ENCODE measurements around the gene SOX3. TPM values are rescaled to one million over a fixed set of nuclear protein-coding genes. Genes with fewer than 3 reads are reported as not detected.

The SOX3 gene
- total and polyA plus RNA-seq, 2 of the 8 experiments (the other 6 are each of a cell fraction or from before 2014, with no cell fraction given): 10.4 to 41.0 TPM

DNA sequence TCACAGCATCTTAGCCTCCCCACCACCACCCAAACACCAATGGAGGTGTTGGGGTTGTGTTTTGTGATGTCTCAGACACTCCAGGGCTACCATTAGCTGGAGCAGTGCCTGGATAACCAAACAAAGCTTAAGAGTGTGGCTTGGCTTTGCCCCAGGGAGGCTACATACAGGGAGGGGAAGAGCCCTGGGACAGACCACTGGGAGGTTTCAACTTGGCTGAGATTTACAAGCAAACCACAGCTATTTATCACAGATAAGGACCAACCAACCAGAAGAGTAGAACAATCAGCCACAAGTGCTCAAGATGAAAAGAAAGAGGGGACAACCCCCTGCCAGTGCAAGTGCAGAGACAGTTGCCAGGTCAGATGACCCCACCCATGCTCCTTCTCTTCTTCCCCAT lies 24.1 kb downstream of the SOX3 start (continued):
- TF ChIP-seq POLR2A (IDR thresholded peaks at IDR 0.05; ENCODE audit: control extremely low read depth in 1 of 2, low read depth in 2 of 2, low read length in 2 of 2): no peak

DNA sequence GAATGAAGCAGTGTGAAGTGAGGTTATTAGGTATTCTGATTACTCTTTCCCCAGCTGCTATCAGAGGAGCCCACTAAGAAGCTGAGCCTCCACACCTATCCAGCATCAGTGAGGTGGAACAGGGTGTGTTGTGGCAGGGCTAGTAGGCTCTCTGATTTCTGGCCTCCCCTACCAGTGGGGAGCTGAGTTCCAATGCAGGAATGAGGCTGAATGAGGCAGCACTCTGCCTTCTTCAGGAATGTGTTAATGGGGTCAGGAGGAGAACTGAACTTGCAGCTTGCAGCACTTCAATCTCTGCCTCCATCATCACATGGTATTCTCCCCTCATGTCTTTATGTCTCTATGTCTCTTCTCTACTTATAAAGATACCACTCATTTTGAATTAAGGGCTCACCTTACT lies 26.9 kb downstream of the SOX3 start:
- Histone ChIP-seq H3K4ac (replicated peaks; ENCODE audit: insufficient read length, low read depth, low read length) (no peak overlapping the region), H4K91ac (replicated peaks; ENCODE audit: insufficient read length, low read length) (peak overlapping the region; percentile 91), H3K23me2 (ENCODE audit: low read depth, low read length) (no peaks in the 10 kb centered on the region), H3K9me3 (ENCODE audit: insufficient read depth in 2 of 2, low read depth in 1 of 2, low read length in 1 of 2) (peaks cover 6 to 23% of the 10 kb centered on the region in 2 experiments; a peak in 3 of 4 replicates), H3K18ac (ENCODE audit: extremely low read depth, low read length) (no peak overlapping the region), H2BK15ac (ENCODE audit: low read length) (no peak overlapping the region), H4K20me1 (replicated peaks in 1 of 2; ENCODE audit: control insufficient read depth in 1 of 2, insufficient read depth in 2 of 2, low read length in 2 of 2) (no peaks in the 10 kb centered on the region), H3K27ac (ENCODE audit: low read depth, low read length) (no peak overlapping the region), H3K14ac (ENCODE audit: insufficient read length) (no peak overlapping the region), H2BK120ac (replicated peaks; ENCODE audit: low read depth, low read length) (no peak overlapping the region), H2AK5ac (ENCODE audit: low read depth, low read length) (no peak overlapping the region), H2BK5ac (ENCODE audit: low read depth, low read length) (no peak overlapping the region), H2AFZ (ENCODE audit: low read length) (no peak overlapping the region; the same call in 1 of the 2 replicates), H2BK12ac (ENCODE audit: low read depth, low read length) (no peak overlapping the region), H3K79me1 (ENCODE audit: low read depth, low read length) (no peaks in the 10 kb centered on the region), H3K4me2 (ENCODE audit: insufficient read depth in 1 of 2, low read depth in 2 of 2, low read length in 2 of 2) (peak overlapping the region in 1 of 2 experiments; percentile 28; a peak in 1 of 4 replicates), H2BK20ac (ENCODE audit: low read length) (no peak overlapping the region), H3K4me3 (ENCODE audit: extremely low read depth in 1 of 4, insufficient read depth in 2 of 4, low read depth in 3 of 4, low read length in 4 of 4) (no peak overlapping the region), H3K23ac (ENCODE audit: insufficient read length) (no peak overlapping the region), H3K79me2 (ENCODE audit: control insufficient read depth in 1 of 2, insufficient read depth in 2 of 2, low read length in 2 of 2) (no peaks in the 10 kb centered on the region), H4K8ac (ENCODE audit: extremely low read depth, insufficient read depth, low read length) (0 out of 2 replicates have a peak overlapping the region, but pooled peaks have one; percentile 68), H3K9ac (replicated peaks in 1 of 4; ENCODE audit: extremely low read depth in 1 of 4, low read depth in 3 of 4, low read length in 3 of 4) (no peak overlapping the region), H3K36me3 (ENCODE audit: control insufficient read depth in 2 of 4, insufficient read depth in 4 of 4, low read length in 3 of 4) (peaks cover 0 to 3% (median 0%) of the 10 kb centered on the region in 4 experiments; a peak in 1 of 8 replicates), H3K56ac (replicated peaks; ENCODE audit: insufficient read length, low read depth, low read length) (no peak overlapping the region), H3K4me1 (replicated peaks in 1 of 4; ENCODE audit: control insufficient read depth in 3 of 4, insufficient read depth in 4 of 4, low read length in 3 of 4) (no peaks in the 10 kb centered on the region), H4K5ac (ENCODE audit: insufficient read length, low read depth, low read length) (no peak overlapping the region), H3K27me3 (replicated peaks in 1 of 4; ENCODE audit: control insufficient read depth in 3 of 4, extremely low read depth in 1 of 4, insufficient read depth in 3 of 4, low read length in 3 of 4) (no peaks in the 10 kb centered on the region)
- ChIA-PET POLR2A (ENCODE audit: partially characterized antibody) (no interaction called here), CTCF (ENCODE audit: partially characterized antibody) (no interaction called here)
- TF ChIP-seq SP1 (IDR thresholded peaks at IDR 0.05; ENCODE audit: low read depth, low read length) (peak; percentile 56; the same call in 1 of the 2 replicates), JUND (IDR thresholded peaks at IDR 0.05; ENCODE audit: low read length) (no peak), RBBP5 (IDR thresholded peaks at IDR 0.05; ENCODE audit: borderline replicate concordance, low read depth, low read length) (0 out of 2 replicates have a peak, but pooled peaks have one; percentile 48), ASH2L (IDR thresholded peaks at IDR 0.05; ENCODE audit: low read length) (peak; percentile 74), TEAD4 (IDR thresholded peaks at IDR 0.05; ENCODE audit: low read depth, low read length) (peak; percentile 80), CREB1 (IDR thresholded peaks at IDR 0.05) (no peak)
- FAIRE-seq (peak; percentile 81), DNase-seq (ENCODE audit: low read depth in 1 of 2, low spot score in 2 of 2) (peak in 1 of 2 experiments; percentile 39)
